H9 (cell line): ENCODE data around the gene SLC35F2. TPM values are rescaled to one million over a fixed set of nuclear protein-coding genes. Genes with fewer than 3 reads are reported as not detected.

Experiments
- DNase-seq: peaks from one replicate; pipeline ENCODE4 v3.0.0-alpha.2; 2017
- H2AFZ ChIP-seq: one replicate; pipeline ENCODE4 v1.6.1; 2013; ENCODE audit warnings: mild to moderate bottlenecking, low read length, control low read depth, moderate library complexity
- H2AK5ac ChIP-seq: 2 replicates; pipeline ENCODE4 v1.6.1; 2013; ENCODE audit warnings: low read length, control low read depth, mixed read lengths; ENCODE audit not compliant: insufficient read length
- H2BK120ac ChIP-seq: one replicate; pipeline ENCODE4 v1.6.1; 2013; ENCODE audit warnings: low read depth, mild to moderate bottlenecking, low read length, control low read depth, inconsistent platforms; ENCODE audit not compliant: poor library complexity, severe bottlenecking
- H2BK12ac ChIP-seq: 2 replicates; pipeline ENCODE4 v1.6.1; 2013; ENCODE audit warnings: low read length, control low read depth, mixed read lengths, low read depth; ENCODE audit not compliant: insufficient read length
- H2BK15ac ChIP-seq: 2 replicates; pipeline ENCODE4 v1.6.1; 2013; ENCODE audit warnings: low read depth, low read length, control low read depth
- H2BK20ac ChIP-seq: one replicate; pipeline ENCODE4 v1.6.1; 2013; ENCODE audit warnings: low read depth, mild to moderate bottlenecking, low read length, control low read depth, inconsistent platforms; ENCODE audit not compliant: poor library complexity, severe bottlenecking
- H2BK5ac ChIP-seq: 2 replicates; pipeline ENCODE4 v1.6.1; 2013; ENCODE audit warnings: low read length, control low read depth, mixed read lengths; ENCODE audit not compliant: insufficient read length
- H3K14ac ChIP-seq: 2 replicates; pipeline ENCODE4 v1.6.1; 2013; ENCODE audit warnings: low read length, control low read depth; ENCODE audit not compliant: insufficient read depth
- H3K18ac ChIP-seq: 2 replicates; pipeline ENCODE4 v1.6.1; 2013; ENCODE audit warnings: low read depth, mild to moderate bottlenecking, mixed read lengths, low read length, control low read depth; ENCODE audit not compliant: insufficient read length
- H3K23ac ChIP-seq: 2 replicates; pipeline ENCODE4 v1.6.1; 2013; ENCODE audit warnings: low read length, control low read depth, mixed read lengths, low read depth; ENCODE audit not compliant: insufficient read length
- H3K23me2 ChIP-seq: 2 replicates; pipeline ENCODE4 v1.6.1; 2013; ENCODE audit warnings: low read depth, mild to moderate bottlenecking, mixed read lengths, low read length, control low read depth; ENCODE audit not compliant: insufficient read length, poor library complexity, severe bottlenecking
- H3K27ac ChIP-seq: 2 replicates; pipeline ENCODE4 v1.5.1; 2013; ENCODE audit warnings: low read length, control low read depth, mixed read lengths, low read depth; ENCODE audit not compliant: insufficient read length
- H3K27me3 ChIP-seq: 2 replicates; pipeline ENCODE4 v1.6.1; 2013; ENCODE audit warnings: low read length, control low read depth, inconsistent platforms; ENCODE audit not compliant: insufficient read depth
- H3K4ac ChIP-seq: 2 replicates; pipeline ENCODE4 v1.6.1; 2013; ENCODE audit warnings: low read depth, mild to moderate bottlenecking, control low read depth, inconsistent platforms, low read length, moderate library complexity
- H3K4me1 ChIP-seq: 2 replicates; pipeline ENCODE4 v1.6.1; 2013; ENCODE audit warnings: low read length, control low read depth, inconsistent platforms; ENCODE audit not compliant: insufficient read depth
- H3K4me2 ChIP-seq: 2 replicates; pipeline ENCODE4 v1.6.1; 2013; ENCODE audit warnings: low read length, control low read depth, mixed read lengths; ENCODE audit not compliant: insufficient read length, insufficient read depth
- H3K56ac ChIP-seq: 2 replicates; pipeline ENCODE4 v1.6.1; 2013; ENCODE audit warnings: low read depth, mild to moderate bottlenecking, mixed read lengths, low read length, control low read depth; ENCODE audit not compliant: insufficient read length
- H3K79me1 ChIP-seq: 2 replicates; pipeline ENCODE4 v1.6.1; 2013; ENCODE audit warnings: low read depth, mild to moderate bottlenecking, moderate library complexity, low read length, control low read depth, inconsistent platforms; ENCODE audit not compliant: insufficient read depth, poor library complexity, severe bottlenecking
- H3K79me2 ChIP-seq: 2 replicates; pipeline ENCODE4 v1.6.1; 2013; ENCODE audit warnings: low read length, control low read depth, inconsistent platforms; ENCODE audit not compliant: insufficient read depth
- H3K9ac ChIP-seq: 2 replicates; pipeline ENCODE4 v1.6.1; 2013; ENCODE audit warnings: low read length, control low read depth, mixed read lengths; ENCODE audit not compliant: insufficient read length; ENCODE audit errors: extremely low read depth
- H3K9me3 ChIP-seq: one replicate; pipeline ENCODE4 v1.6.1; 2013; ENCODE audit warnings: low read depth, low read length, inconsistent platforms; ENCODE audit not compliant: control insufficient read depth
- H3T11ph ChIP-seq: one replicate; pipeline ENCODE4 v1.6.1; 2013; ENCODE audit warnings: mild to moderate bottlenecking, low read length, control low read depth, inconsistent platforms
- H4K20me1 ChIP-seq: one replicate; pipeline ENCODE4 v1.6.1; 2013; ENCODE audit not compliant: control insufficient read depth, insufficient read length, insufficient read depth
- H4K5ac ChIP-seq: 2 replicates; pipeline ENCODE4 v1.6.1; 2013; ENCODE audit warnings: low read depth, mild to moderate bottlenecking, mixed read lengths, low read length, control low read depth; ENCODE audit not compliant: insufficient read length
- H4K8ac ChIP-seq: replicated peaks from 2 replicates; pipeline ENCODE4 v1.6.1; 2013; ENCODE audit warnings: low read length, control low read depth, mixed read lengths, low read depth; ENCODE audit not compliant: insufficient read length
- H4K91ac ChIP-seq: 2 replicates; pipeline ENCODE4 v1.6.1; 2013; ENCODE audit warnings: low read depth, mild to moderate bottlenecking, moderate library complexity, mixed read lengths, low read length, control low read depth; ENCODE audit not compliant: insufficient read length
- H3K27ac Mint-ChIP-seq, 3 experiments: 2 replicates in 2 of 3; 3 replicates in 1 of 3; pipeline ENCODE4 v1.8.0; 2020 to 2021; ENCODE audit warnings: mixed read lengths in 3 of 3, mild to moderate bottlenecking in 1 of 3, moderate library complexity in 1 of 3
- H3K27me3 Mint-ChIP-seq: 2 replicates; pipeline ENCODE4 v1.8.0; 2021; ENCODE audit warnings: low read depth, mild to moderate bottlenecking, moderate library complexity, mixed read lengths
- H3K36me3 Mint-ChIP-seq, 3 experiments: 2 replicates in 2 of 3; 3 replicates in 1 of 3; pipeline ENCODE4 v1.8.0; 2020 to 2021; ENCODE audit warnings: low read depth in 3 of 3, mixed read lengths in 3 of 3; ENCODE audit not compliant: insufficient read depth in 1 of 3
- H3K4me1 Mint-ChIP-seq, 2 experiments: 2 replicates each; pipeline ENCODE4 v1.8.0; 2020; ENCODE audit warnings: mixed read lengths in 2 of 2
- H3K4me3 Mint-ChIP-seq, 2 experiments: 2 replicates in 1 of 2; 3 replicates in 1 of 2; pipeline ENCODE4 v1.8.0; 2020 to 2021; ENCODE audit warnings: mild to moderate bottlenecking in 2 of 2, mixed read lengths in 2 of 2, moderate library complexity in 1 of 2
- H3K9me3 Mint-ChIP-seq, 2 experiments: 2 replicates in 1 of 2; 3 replicates in 1 of 2; pipeline ENCODE4 v1.8.0; 2020; ENCODE audit warnings: mild to moderate bottlenecking in 2 of 2, mixed read lengths in 2 of 2, moderate library complexity in 1 of 2
- CTCF ChIP-seq: fragments of 200-600 bp; sonication (generic); conservative IDR thresholded peaks from 3 replicates; pipeline ENCODE4 v1.8.0; 2021; ENCODE audit warnings: antibody characterized with exemption, mild to moderate bottlenecking
- WGBS: extraction: QIAGEN DNeasy Blood & Tissue Kit; methylation state at CpG from one replicate; pipeline ENCODE4 v1.1.7; 2013; ENCODE audit warnings: missing lambda C conversion rate, low lambda C conversion rate, mixed read lengths; ENCODE audit not compliant: insufficient read length; ENCODE audit errors: extremely low coverage; 5-methylcytosine and 5-hydroxymethylcytosine counted together
- total RNA-seq: library from RNA; stranded (reverse); gene quantifications from 2 replicates; pipeline ENCODE4 v1.2.1, GENCODE V29; 2021

SLC35F2 gene
- total RNA-seq, 1 experiment from 2014 or later: 24.0 TPM

DNA sequence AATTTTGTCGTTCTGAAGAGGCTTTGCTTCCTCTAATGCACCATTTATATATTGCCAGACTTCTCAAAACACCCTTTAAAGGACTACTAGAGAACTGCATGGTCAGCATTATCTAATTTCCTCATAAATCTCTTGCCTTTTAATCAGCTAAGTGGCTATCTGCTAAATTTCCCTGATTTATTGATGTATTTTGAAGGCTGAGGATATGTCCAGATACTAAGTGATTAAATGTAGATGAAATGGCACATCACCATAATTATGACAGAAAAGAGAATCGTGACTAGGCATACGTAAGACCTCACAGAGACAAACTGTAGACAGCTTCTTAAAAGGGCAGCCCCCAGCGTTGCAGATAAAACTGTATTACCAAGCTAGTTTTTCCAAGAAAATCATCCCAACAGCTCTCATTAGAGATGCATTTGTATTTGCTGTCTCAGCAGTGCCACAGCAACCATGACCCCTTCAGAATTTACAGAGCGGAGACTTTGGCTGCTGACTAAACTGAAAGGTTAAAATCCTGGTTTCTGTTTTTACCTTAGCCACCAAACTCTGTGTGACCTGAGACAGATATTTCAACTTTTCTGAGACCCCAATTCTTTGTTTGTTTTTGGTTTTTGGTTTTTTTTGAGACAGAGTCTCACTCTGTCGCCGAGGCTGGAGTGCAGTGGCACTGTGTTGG, 79.6 kb downstream of the SLC35F2 start:
- Histone ChIP-seq H3T11ph (no peak overlapping the region), H3K18ac (no peak overlapping the region), H3K23ac (no peak overlapping the region), H3K56ac (no peak overlapping the region), H4K5ac (no peak overlapping the region), H3K4ac (no peak overlapping the region), H4K91ac (no peak overlapping the region), H3K9me3 (no peaks in the 10 kb centered on the region), H4K8ac (no peak overlapping the region), H2BK12ac (no peak overlapping the region), H3K23me2 (no peaks in the 10 kb centered on the region), H3K79me2 (no peaks in the 10 kb centered on the region), H2BK15ac (no peak overlapping the region), H3K79me1 (no peaks in the 10 kb centered on the region), H2BK20ac (no peak overlapping the region), H2BK5ac (no peak overlapping the region), H3K4me2 (no peak overlapping the region), H3K14ac (no peak overlapping the region), H4K20me1 (no peaks in the 10 kb centered on the region), H3K4me1 (no peaks in the 10 kb centered on the region), H2AFZ (no peak overlapping the region), H3K27me3 (no peaks in the 10 kb centered on the region), H2AK5ac (no peak overlapping the region), H3K27ac (no peak overlapping the region), H2BK120ac (no peak overlapping the region), H3K9ac (no peak overlapping the region)
- no peak for DNase-seq
- H3K9me3 Mint-ChIP-seq: no peaks in the 10 kb centered on the region
- TF ChIP-seq CTCF: no peak
- H3K27me3 Mint-ChIP-seq: peaks cover 1% of the 10 kb centered on the region
- no peak overlapping the region for H3K27ac Mint-ChIP-seq
- WGBS: no CpG with 5 or more reads among the region's 7 CpGs
- H3K4me1 Mint-ChIP-seq: no peaks in the 10 kb centered on the region
- H3K4me3 Mint-ChIP-seq: no peak overlapping the region
- no peaks in the 10 kb centered on the region for H3K36me3 Mint-ChIP-seq
